ENCODE data around the gene ADSS1.

DNA sequence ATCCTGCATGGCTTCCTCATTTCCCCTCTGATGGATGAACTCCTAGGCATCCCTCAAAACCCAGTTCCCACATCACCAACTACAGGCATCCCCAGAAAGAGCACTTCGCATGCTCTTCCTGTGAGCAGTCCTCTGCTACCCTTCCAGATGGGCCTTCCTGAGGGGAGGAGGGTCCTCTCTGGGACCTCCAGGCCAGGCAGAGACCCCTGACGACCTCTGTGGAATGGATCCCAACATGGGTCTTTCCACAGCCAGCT, 69.6 kb downstream of the ADSS1 start:
- TF ChIP-seq GATA2 (IDR thresholded peaks at IDR 0.05; ENCODE audit: low read depth, low read length) (no peak), GATA3 (IDR thresholded peaks at IDR 0.05; ENCODE audit: low read depth, low read length) (no peak)

Data from SH-SY5Y (cell line).